IMR-90 (cell line): ENCODE results near the gene ATL2. TPM values are rescaled to one million over a fixed set of nuclear protein-coding genes. Genes with fewer than 3 reads are reported as not detected.

ENCODE experiments used
- ATAC-seq: fragments of 200-7000 bp; cut with Tn5 transposase; 2 replicates; pipeline ENCODE4 v1.9.1; 2020; ENCODE audit warnings: low read depth, mild to moderate bottlenecking, moderate library complexity
- BruUV-seq: library from RNA; stranded (reverse); fragments of 400-500 nt; replicated peaks from 2 replicates; lab custom pipeline; 2021; lab: Mats Ljungman, UMichigan
- CTCF ChIA-PET: fragments of 300-600 bp; formaldehyde crosslinking; extraction: SDS; loops from one replicate; lab custom pipeline; 2021; ENCODE audit warnings: antibody characterized with exemption; lab: Yijun Ruan, JAX
- POLR2A ChIA-PET: fragments of 300-600 bp; sonication (Branson Sonifier 250); formaldehyde crosslinking; loops from one replicate; lab custom pipeline; 2022; ENCODE audit warnings: antibody characterized with exemption; ENCODE audit not compliant: unreplicated experiment; lab: Charles Lee
- DNase-seq: peaks from one replicate; pipeline ENCODE4 v3.0.0; 2013
- H2AFZ ChIP-seq: replicated peaks from 2 replicates; pipeline ENCODE3; 2013; ENCODE audit warnings: low read length, mild to moderate bottlenecking; ENCODE audit not compliant: poor library complexity
- H2AK5ac ChIP-seq: 2 replicates; pipeline ENCODE4 v1.6.1; 2013; ENCODE audit warnings: low read depth, low read length, inconsistent platforms
- H2AK9ac ChIP-seq: replicated peaks from 2 replicates; pipeline ENCODE3; 2013; ENCODE audit warnings: mild to moderate bottlenecking, low read depth, low read length, moderate library complexity; ENCODE audit not compliant: poor library complexity
- H2BK120ac ChIP-seq: 2 replicates; pipeline ENCODE4 v1.6.1; 2013; ENCODE audit warnings: low read depth, low read length, inconsistent platforms
- H2BK15ac ChIP-seq: 3 replicates; pipeline ENCODE4 v1.6.1; 2013; ENCODE audit warnings: low read depth, low read length, inconsistent platforms
- H2BK20ac ChIP-seq: 2 replicates; pipeline ENCODE4 v1.6.1; 2013; ENCODE audit warnings: low read depth, mild to moderate bottlenecking, inconsistent platforms, low read length, moderate library complexity
- H2BK5ac ChIP-seq: 2 replicates; pipeline ENCODE4 v1.6.1; 2013; ENCODE audit warnings: mild to moderate bottlenecking, low read depth, low read length, inconsistent platforms; ENCODE audit not compliant: poor library complexity, severe bottlenecking
- H3K14ac ChIP-seq: replicated peaks from 2 replicates; pipeline ENCODE4 v1.6.1; 2013; ENCODE audit warnings: low read depth, low read length, inconsistent platforms
- H3K18ac ChIP-seq: 2 replicates; pipeline ENCODE4 v1.6.1; 2013; ENCODE audit warnings: low read depth, low read length, control low read depth
- H3K23ac ChIP-seq: 2 replicates; pipeline ENCODE4 v1.6.1; 2013; ENCODE audit warnings: low read depth, low read length, inconsistent platforms
- H3K27ac ChIP-seq: 2 replicates; pipeline ENCODE4 v1.5.1; 2013; ENCODE audit warnings: mild to moderate bottlenecking, control low read depth, low read length; ENCODE audit not compliant: insufficient read depth
- H3K27me3 ChIP-seq: 2 replicates; pipeline ENCODE4 v1.6.1; 2013; ENCODE audit warnings: low read length; ENCODE audit not compliant: control insufficient read depth, insufficient read depth
- H3K36me3 ChIP-seq: 2 replicates; pipeline ENCODE4 v1.6.1; 2013; ENCODE audit warnings: low read length, mixed read lengths; ENCODE audit not compliant: control insufficient read depth, insufficient read depth
- H3K4ac ChIP-seq: 2 replicates; pipeline ENCODE4 v1.6.1; 2013; ENCODE audit warnings: low read depth, low read length, inconsistent platforms
- H3K4me1 ChIP-seq: 2 replicates; pipeline ENCODE4 v1.6.1; 2013; ENCODE audit warnings: low read length, mixed read lengths; ENCODE audit not compliant: control insufficient read depth, insufficient read depth
- H3K4me2 ChIP-seq: 2 replicates; pipeline ENCODE4 v1.6.1; 2013; ENCODE audit warnings: low read depth, mild to moderate bottlenecking, control low read depth, low read length, moderate library complexity
- H3K4me3 ChIP-seq: 2 replicates; pipeline ENCODE4 v1.5.1; 2013; ENCODE audit warnings: low read depth, mild to moderate bottlenecking, control low read depth, low read length, moderate library complexity; ENCODE audit not compliant: insufficient read depth
- H3K56ac ChIP-seq: 2 replicates; pipeline ENCODE4 v1.6.1; 2013; ENCODE audit warnings: low read length, inconsistent platforms; ENCODE audit not compliant: insufficient read depth; ENCODE audit errors: extremely low read depth
- H3K79me1 ChIP-seq, 2 experiments: 2 replicates each; pipeline ENCODE4 v1.6.1; 2013; ENCODE audit warnings: low read length in 2 of 2, inconsistent platforms in 1 of 2, low read depth in 1 of 2
- H3K9ac ChIP-seq: 2 replicates; pipeline ENCODE4 v1.6.1; 2013; ENCODE audit warnings: low read depth, low read length, control low read depth
- H3K9me1 ChIP-seq: 2 replicates; pipeline ENCODE4 v1.6.1; 2013; ENCODE audit warnings: low read length, inconsistent platforms; ENCODE audit not compliant: insufficient read depth
- H3K9me3 ChIP-seq: 2 replicates; pipeline ENCODE4 v1.6.1; 2013; ENCODE audit warnings: low read length; ENCODE audit not compliant: control insufficient read depth, insufficient read depth
- H4K20me1 ChIP-seq: 2 replicates; pipeline ENCODE4 v1.6.1; 2013; ENCODE audit warnings: low read length, inconsistent platforms; ENCODE audit not compliant: insufficient read depth
- H4K5ac ChIP-seq: 2 replicates; pipeline ENCODE4 v1.6.1; 2013; ENCODE audit warnings: mild to moderate bottlenecking, low read depth, low read length, control low read depth
- H4K8ac ChIP-seq, 2 experiments: 2 replicates each; pipeline ENCODE4 v1.6.1; 2013; ENCODE audit warnings: low read depth in 2 of 2, low read length in 2 of 2, control low read depth in 1 of 2, inconsistent platforms in 1 of 2
- H4K91ac ChIP-seq: 2 replicates; pipeline ENCODE4 v1.6.1; 2013; ENCODE audit warnings: low read depth, low read length, inconsistent platforms; ENCODE audit not compliant: insufficient read depth
- BHLHE40 ChIP-seq: fragments of 150-350 bp; IDR thresholded peaks from 2 replicates; pipeline ENCODE4 v1.6.1; 2016; ENCODE audit warnings: mild to moderate bottlenecking, low read depth, low read length
- CEBPB ChIP-seq: IDR thresholded peaks from 2 replicates; pipeline ENCODE4 v1.6.1; 2012; ENCODE audit warnings: low read depth, low read length, improper control_type of control experiment
- CHD1 ChIP-seq: IDR thresholded peaks from 2 replicates; pipeline ENCODE4 v1.6.1; 2012; ENCODE audit warnings: low read depth, low read length, improper control_type of control experiment
- FOS ChIP-seq: fragments of 150-350 bp; IDR thresholded peaks from 2 replicates; pipeline ENCODE4 v1.6.1; 2016; ENCODE audit warnings: low read depth, low read length
- MAFK ChIP-seq: IDR thresholded peaks from 2 replicates; pipeline ENCODE4 v1.6.1; 2012; ENCODE audit warnings: low read depth, low read length, improper control_type of control experiment
- MAZ ChIP-seq: IDR thresholded peaks from 2 replicates; pipeline ENCODE4 v1.6.1; 2012; ENCODE audit warnings: low read depth, mild to moderate bottlenecking, low read length, improper control_type of control experiment, moderate library complexity, borderline replicate concordance
- MXI1 ChIP-seq: IDR thresholded peaks from 2 replicates; pipeline ENCODE4 v1.6.1; 2012; ENCODE audit warnings: low read depth, mild to moderate bottlenecking, low read length, moderate library complexity, borderline replicate concordance
- NFE2L2 ChIP-seq: fragments of 150-350 bp; IDR thresholded peaks from 2 replicates; pipeline ENCODE4 v1.6.1; 2016; ENCODE audit warnings: low read depth, mild to moderate bottlenecking, low read length
- POLR2A ChIP-seq: IDR thresholded peaks from 2 replicates; pipeline ENCODE4 v1.6.1; 2012; ENCODE audit warnings: mild to moderate bottlenecking, low read depth, low read length
- RAD21 ChIP-seq: IDR thresholded peaks from 2 replicates; pipeline ENCODE4 v1.6.1; 2012; ENCODE audit warnings: low read length, improper control_type of control experiment
- RCOR1 ChIP-seq: IDR thresholded peaks from 2 replicates; pipeline ENCODE4 v1.6.1; 2012; ENCODE audit warnings: mild to moderate bottlenecking, low read length, improper control_type of control experiment; ENCODE audit not compliant: insufficient replicate concordance
- RFX5 ChIP-seq: IDR thresholded peaks from 2 replicates; pipeline ENCODE4 v1.8.0; 2012; ENCODE audit warnings: low read depth, mild to moderate bottlenecking, low read length, moderate library complexity
- SMC3 ChIP-seq: fragments of 150-350 bp; IDR thresholded peaks from 2 replicates; pipeline ENCODE4 v1.6.1; 2016; ENCODE audit warnings: low read depth, mild to moderate bottlenecking, antibody characterized with exemption, low read length, moderate library complexity
- WGBS, 2 experiments: methylation state at CpG; one replicate each; pipeline versions ENCODE4 v1.1.5 to v1.1.7; 2013; ENCODE audit warnings: missing lambda C conversion rate in 2 of 2; ENCODE audit not compliant: insufficient read length in 1 of 2; ENCODE audit errors: extremely low coverage in 2 of 2; 5-methylcytosine and 5-hydroxymethylcytosine counted together
- dilution Hi-C: fragments of 300-500 bp; cut with HindIII; formaldehyde crosslinking; loops from one replicate; pipeline ENCODE4 v1.14.3; 2018; ENCODE audit warnings: low sequenced_read_pairs; ENCODE audit not compliant: unreplicated experiment
- in situ Hi-C: fragments of 300-500 bp; cut with MboI; formaldehyde crosslinking; loops from 3 replicates; pipeline ENCODE4 v1.14.3; 2019; ENCODE audit warnings: low sequenced_read_pairs, inconsistent platforms, mixed read lengths
- intact Hi-C: fragments of 100-400 bp; cut with micrococcal nuclease; formaldehyde crosslinking; loops from 2 replicates; pipeline ENCODE4 v1.10.0; 2022
- polyA plus RNA-seq, 3 experiments: library from polyadenylated mRNA; depleted of rRNA; stranded (reverse); fragments of >200 nt; gene quantifications; 2 replicates each; pipeline ENCODE4 v1.2.3, GENCODE V29; 2012; ENCODE audit warnings: low replicate concordance in 1 of 3
- total RNA-seq: library from RNA; depleted of rRNA; stranded (reverse); fragments of >200 nt; gene quantifications from 2 replicates; pipeline ENCODE4 v1.2.3, GENCODE V29; 2012
- TF ChIP-seq, protein P1 (sequence below): fragments of 150-350 bp; IDR thresholded peaks from 2 replicates; pipeline ENCODE4 v1.6.1; 2017; ENCODE audit warnings: mild to moderate bottlenecking, antibody characterized with exemption, low read length, low read depth
- TF ChIP-seq, protein P2 (sequence below): fragments of 150-350 bp; IDR thresholded peaks from 2 replicates; pipeline ENCODE4 v1.6.1; 2016; ENCODE audit warnings: low read depth, mild to moderate bottlenecking, low read length, moderate library complexity, borderline replicate concordance
- TF ChIP-seq, protein P3 (sequence below): conservative IDR thresholded peaks from 2 replicates; pipeline ENCODE4 v1.5.1; 2012; ENCODE audit warnings: mild to moderate bottlenecking, low read depth, low read length, improper control_type of control experiment

The ATL2 gene
- total and polyA plus RNA-seq, 2 of the 4 experiments (the other 2 are of a cell fraction) = 16.0 to 62.6 TPM

DNA sequence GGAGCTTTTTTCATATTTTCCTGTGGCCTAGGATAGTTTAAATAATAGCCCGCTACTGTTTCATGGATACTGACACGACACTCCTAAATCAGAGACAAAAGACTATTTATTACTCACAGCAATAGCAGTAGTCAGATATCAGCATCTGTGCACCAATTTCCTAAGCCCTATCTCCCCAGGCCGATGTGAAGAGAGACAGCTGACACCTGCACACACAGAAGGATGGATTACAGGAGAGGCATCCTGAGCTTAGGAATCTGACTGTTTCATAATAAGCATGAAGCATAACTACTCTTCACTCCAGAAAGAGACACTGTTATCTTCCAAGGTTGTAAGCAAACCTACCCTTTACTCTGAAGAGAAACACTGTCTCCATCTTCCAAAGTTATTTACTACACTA lies 105.4 kb downstream of the ATL2 start:
- Histone ChIP-seq H4K20me1 (no peaks in the 10 kb centered on the region), H3K4me1 (peaks cover 5% of the 10 kb centered on the region), H3K4me2 (no peak overlapping the region), H3K9me1 (no peaks in the 10 kb centered on the region), H2AK5ac (no peak overlapping the region), H2AFZ (no peak overlapping the region), H3K36me3 (no peaks in the 10 kb centered on the region), H2BK15ac (no peak overlapping the region), H3K79me1 (no peaks in the 10 kb centered on the region), H3K4me3 (no peak overlapping the region), H3K56ac (no peak overlapping the region), H3K4ac (no peak overlapping the region; the same call in 1 of the 2 replicates), H3K18ac (0 out of 2 replicates have a peak overlapping the region, but pooled peaks have one; percentile 48), H2BK20ac (no peak overlapping the region), H2AK9ac (no peak overlapping the region), H3K14ac (no peak overlapping the region), H4K5ac (no peak overlapping the region), H3K9me3 (no peaks in the 10 kb centered on the region), H2BK120ac (no peak overlapping the region), H3K9ac (no peak overlapping the region), H3K23ac (no peak overlapping the region), H4K91ac (no peak overlapping the region), H4K8ac (no peak overlapping the region), H3K27ac (no peak overlapping the region), H2BK5ac (no peak overlapping the region), H3K27me3 (peaks cover 21% of the 10 kb centered on the region)
- DNase-seq = no peak
- in situ Hi-C loops = loop anchor here (10.0 kb wide), 1 partner anchor 197 kb away; the partner anchor contains the start of gene CYP1B1
- dilution Hi-C loops = no loop called here
- BruUV-seq = no TSS peak
- no peak for TF ChIP-seq POLR2A
- TF ChIP-seq FOS = no peak
- no peak for TF ChIP-seq SMC3
- TF ChIP-seq MXI1 = no peak
- TF ChIP-seq MAFK = no peak
- TF ChIP-seq RFX5 = no peak
- TF ChIP-seq BHLHE40 = no peak
- TF ChIP-seq, protein P1, sequence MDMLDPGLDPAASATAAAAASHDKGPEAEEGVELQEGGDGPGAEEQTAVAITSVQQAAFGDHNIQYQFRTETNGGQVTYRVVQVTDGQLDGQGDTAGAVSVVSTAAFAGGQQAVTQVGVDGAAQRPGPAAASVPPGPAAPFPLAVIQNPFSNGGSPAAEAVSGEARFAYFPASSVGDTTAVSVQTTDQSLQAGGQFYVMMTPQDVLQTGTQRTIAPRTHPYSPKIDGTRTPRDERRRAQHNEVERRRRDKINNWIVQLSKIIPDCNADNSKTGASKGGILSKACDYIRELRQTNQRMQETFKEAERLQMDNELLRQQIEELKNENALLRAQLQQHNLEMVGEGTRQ = no peak
- no peak for TF ChIP-seq CHD1
- no peak for TF ChIP-seq RCOR1
- TF ChIP-seq RAD21 = no peak
- no peak for TF ChIP-seq NFE2L2
- TF ChIP-seq, protein P2, sequence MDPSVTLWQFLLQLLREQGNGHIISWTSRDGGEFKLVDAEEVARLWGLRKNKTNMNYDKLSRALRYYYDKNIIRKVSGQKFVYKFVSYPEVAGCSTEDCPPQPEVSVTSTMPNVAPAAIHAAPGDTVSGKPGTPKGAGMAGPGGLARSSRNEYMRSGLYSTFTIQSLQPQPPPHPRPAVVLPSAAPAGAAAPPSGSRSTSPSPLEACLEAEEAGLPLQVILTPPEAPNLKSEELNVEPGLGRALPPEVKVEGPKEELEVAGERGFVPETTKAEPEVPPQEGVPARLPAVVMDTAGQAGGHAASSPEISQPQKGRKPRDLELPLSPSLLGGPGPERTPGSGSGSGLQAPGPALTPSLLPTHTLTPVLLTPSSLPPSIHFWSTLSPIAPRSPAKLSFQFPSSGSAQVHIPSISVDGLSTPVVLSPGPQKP = no peak
- TF ChIP-seq CEBPB = no peak
- TF ChIP-seq, protein P3, sequence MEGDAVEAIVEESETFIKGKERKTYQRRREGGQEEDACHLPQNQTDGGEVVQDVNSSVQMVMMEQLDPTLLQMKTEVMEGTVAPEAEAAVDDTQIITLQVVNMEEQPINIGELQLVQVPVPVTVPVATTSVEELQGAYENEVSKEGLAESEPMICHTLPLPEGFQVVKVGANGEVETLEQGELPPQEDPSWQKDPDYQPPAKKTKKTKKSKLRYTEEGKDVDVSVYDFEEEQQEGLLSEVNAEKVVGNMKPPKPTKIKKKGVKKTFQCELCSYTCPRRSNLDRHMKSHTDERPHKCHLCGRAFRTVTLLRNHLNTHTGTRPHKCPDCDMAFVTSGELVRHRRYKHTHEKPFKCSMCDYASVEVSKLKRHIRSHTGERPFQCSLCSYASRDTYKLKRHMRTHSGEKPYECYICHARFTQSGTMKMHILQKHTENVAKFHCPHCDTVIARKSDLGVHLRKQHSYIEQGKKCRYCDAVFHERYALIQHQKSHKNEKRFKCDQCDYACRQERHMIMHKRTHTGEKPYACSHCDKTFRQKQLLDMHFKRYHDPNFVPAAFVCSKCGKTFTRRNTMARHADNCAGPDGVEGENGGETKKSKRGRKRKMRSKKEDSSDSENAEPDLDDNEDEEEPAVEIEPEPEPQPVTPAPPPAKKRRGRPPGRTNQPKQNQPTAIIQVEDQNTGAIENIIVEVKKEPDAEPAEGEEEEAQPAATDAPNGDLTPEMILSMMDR = no peak
- no peak for TF ChIP-seq MAZ
- ATAC-seq = no peak
- 82% methylated on average over 2 of the region's 3 CpGs; no CpG with 5 or more reads in 1 of the 2 experiments for WGBS, 2 experiments
- intact Hi-C loops = loop anchor here (5.0 to 10.0 kb wide), 2 partner anchors 597 to 874 kb away; partner anchors contain the start of gene CDC42EP3
- POLR2A ChIA-PET = no interaction called here
- CTCF ChIA-PET = no interaction called here
